Measurements from ENCODE around the gene CRB2. TPM values are rescaled to one million over a fixed set of nuclear protein-coding genes. Genes with fewer than 3 reads are reported as not detected.

The CRB2 gene
- total RNA-seq, 2 experiments from 2014 or later = not detected

DNA sequence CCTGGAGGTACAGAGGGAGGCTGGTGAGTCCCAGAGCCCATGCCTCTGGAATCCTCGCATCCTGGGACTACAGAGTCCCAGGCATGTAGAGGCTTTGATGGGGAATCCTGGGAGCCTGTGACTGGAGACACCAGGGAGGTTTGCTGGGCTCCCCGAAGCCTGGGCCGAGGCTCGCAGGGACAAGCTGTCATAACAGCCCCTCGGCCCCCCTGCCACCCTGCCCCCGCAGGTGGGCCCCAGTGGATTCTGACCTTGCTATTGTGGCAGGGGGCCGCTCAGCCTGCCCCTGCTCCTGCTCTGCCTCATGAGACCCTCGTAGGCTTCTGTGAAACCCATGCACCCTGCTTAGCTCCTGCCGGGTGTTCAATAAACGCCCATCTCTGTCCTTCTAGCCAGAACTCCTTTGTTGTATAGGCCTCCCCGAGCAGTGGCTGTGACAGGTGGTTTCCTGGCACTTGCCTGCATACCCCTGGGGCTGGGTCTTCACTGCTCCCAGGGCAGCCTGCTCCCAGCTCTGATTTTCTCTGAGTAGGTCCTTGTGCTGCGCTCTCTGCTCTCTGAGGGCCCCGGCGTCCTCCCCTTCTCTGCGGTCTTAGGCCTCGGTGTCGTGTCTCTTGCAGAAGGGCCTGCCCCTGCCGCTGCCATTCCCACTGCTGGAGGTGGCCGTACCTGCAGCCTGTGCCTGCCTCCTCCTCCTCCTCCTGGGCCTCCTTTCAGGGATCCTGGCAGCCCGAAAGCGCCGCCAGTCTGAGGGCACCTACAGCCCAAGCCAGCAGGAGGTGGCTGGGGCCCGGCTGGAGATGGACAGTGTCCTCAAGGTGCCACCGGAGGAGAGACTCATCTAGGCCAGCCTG is 20.4 kb downstream of the CRB2 start:
- Mint-ChIP-seq H3K36me3 (ENCODE audit: low read depth) (peaks cover 4% of the 10 kb centered on the region), H3K4me1 (ENCODE audit: low read depth) (no peaks in the 10 kb centered on the region), H3K9me3 (no peaks in the 10 kb centered on the region), H3K4me3 (no peak overlapping the region), H3K27me3 (peaks cover 30% of the 10 kb centered on the region), H3K27ac (no peak overlapping the region)
- Histone ChIP-seq H3K4me3 (ENCODE audit: low read length) (no peak overlapping the region), H3K4me1 (ENCODE audit: insufficient read depth, low read length) (peaks cover 9% of the 10 kb centered on the region), H3K36me3 (ENCODE audit: insufficient read depth, low read length) (no peaks in the 10 kb centered on the region), H3K27me3 (ENCODE audit: control insufficient read depth in 1 of 2, insufficient read depth in 2 of 2, low read length in 2 of 2) (peaks cover 25 to 33% of the 10 kb centered on the region in 2 experiments), H3K9me3 (ENCODE audit: control insufficient read depth in 1 of 2, insufficient read depth in 1 of 2, low read length in 2 of 2) (no peaks in the 10 kb centered on the region), H3K27ac (ENCODE audit: low read depth in 1 of 2, low read length in 2 of 2) (no peak overlapping the region)
- intact Hi-C loops (cut with DNase I, micrococcal nuclease) = no loop called here
- DNase-seq = no peak
- POLR2A ChIA-PET = no interaction called here
- CTCF ChIA-PET = no interaction called here
- no peak for ATAC-seq (ENCODE audit: poor library complexity)
- TF ChIP-seq, protein P1, sequence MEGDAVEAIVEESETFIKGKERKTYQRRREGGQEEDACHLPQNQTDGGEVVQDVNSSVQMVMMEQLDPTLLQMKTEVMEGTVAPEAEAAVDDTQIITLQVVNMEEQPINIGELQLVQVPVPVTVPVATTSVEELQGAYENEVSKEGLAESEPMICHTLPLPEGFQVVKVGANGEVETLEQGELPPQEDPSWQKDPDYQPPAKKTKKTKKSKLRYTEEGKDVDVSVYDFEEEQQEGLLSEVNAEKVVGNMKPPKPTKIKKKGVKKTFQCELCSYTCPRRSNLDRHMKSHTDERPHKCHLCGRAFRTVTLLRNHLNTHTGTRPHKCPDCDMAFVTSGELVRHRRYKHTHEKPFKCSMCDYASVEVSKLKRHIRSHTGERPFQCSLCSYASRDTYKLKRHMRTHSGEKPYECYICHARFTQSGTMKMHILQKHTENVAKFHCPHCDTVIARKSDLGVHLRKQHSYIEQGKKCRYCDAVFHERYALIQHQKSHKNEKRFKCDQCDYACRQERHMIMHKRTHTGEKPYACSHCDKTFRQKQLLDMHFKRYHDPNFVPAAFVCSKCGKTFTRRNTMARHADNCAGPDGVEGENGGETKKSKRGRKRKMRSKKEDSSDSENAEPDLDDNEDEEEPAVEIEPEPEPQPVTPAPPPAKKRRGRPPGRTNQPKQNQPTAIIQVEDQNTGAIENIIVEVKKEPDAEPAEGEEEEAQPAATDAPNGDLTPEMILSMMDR (IDR thresholded peaks at IDR 0.05) = no peak

DNA sequence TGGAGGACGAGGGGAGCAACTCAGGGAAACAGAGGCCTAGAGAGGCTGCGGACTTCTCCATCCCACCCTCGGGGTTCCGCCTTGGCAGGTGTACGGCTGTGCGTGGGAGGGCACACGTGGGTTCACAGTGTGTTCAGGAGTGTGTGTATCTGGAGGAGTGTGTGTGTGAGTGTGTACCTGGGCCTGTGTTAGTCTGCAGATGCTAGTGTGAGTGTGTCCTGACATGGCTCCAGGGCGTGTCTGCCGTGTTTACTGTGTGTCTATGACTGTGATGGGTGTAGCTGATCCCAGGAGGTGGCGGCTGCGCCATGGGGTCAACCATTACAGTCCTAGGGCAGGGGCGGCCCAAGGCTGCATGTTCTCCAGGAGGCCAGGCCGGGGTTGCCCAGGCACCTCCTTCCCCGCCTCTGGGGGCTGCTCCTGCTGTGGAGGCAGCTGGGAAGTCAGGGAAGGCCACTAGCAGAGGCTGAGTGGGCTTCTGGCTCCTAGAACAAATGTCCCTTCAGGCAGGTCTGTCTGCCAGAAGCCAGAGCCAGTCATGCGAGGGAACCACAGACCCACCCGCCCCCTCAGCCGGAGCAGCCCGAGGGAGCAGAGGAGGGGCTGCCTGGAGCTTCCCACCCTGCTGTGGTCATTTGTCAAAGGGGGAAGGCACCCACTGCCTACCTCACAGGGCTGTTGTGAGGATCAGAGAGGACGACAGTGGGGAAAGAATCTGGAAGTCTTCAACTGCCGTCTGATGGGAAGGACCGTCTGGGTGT is 21.4 kb downstream of the CRB2 start:
- Mint-ChIP-seq H3K36me3 (ENCODE audit: low read depth) (peaks cover 4% of the 10 kb centered on the region), H3K4me1 (ENCODE audit: low read depth) (no peaks in the 10 kb centered on the region), H3K27me3 (peaks cover 21% of the 10 kb centered on the region), H3K4me3 (no peak overlapping the region), H3K9me3 (no peaks in the 10 kb centered on the region), H3K27ac (no peak overlapping the region)
- H3K9me3 ChIP-seq (ENCODE audit: control insufficient read depth in 1 of 2, insufficient read depth in 1 of 2, low read length in 2 of 2) = no peaks in the 10 kb centered on the region
- intact Hi-C loops (cut with DNase I, micrococcal nuclease) = no loop called here
- ChIA-PET POLR2A (no interaction called here), CTCF (no interaction called here)
- no peak overlapping the region for H3K4me3 ChIP-seq (ENCODE audit: low read length)
- ATAC-seq (ENCODE audit: poor library complexity) (no peak), DNase-seq (no peak)
- H3K27ac ChIP-seq (ENCODE audit: low read depth in 1 of 2, low read length in 2 of 2) = no peak overlapping the region
- H3K36me3 ChIP-seq (ENCODE audit: insufficient read depth, low read length) = no peaks in the 10 kb centered on the region
- TF ChIP-seq, protein P1 (IDR thresholded peaks at IDR 0.05) = no peak
- H3K4me1 ChIP-seq (ENCODE audit: insufficient read depth, low read length) = peaks cover 9% of the 10 kb centered on the region
- peaks cover 21 to 23% of the 10 kb centered on the region in 2 experiments for H3K27me3 ChIP-seq (ENCODE audit: control insufficient read depth in 1 of 2, insufficient read depth in 2 of 2, low read length in 2 of 2)

DNA sequence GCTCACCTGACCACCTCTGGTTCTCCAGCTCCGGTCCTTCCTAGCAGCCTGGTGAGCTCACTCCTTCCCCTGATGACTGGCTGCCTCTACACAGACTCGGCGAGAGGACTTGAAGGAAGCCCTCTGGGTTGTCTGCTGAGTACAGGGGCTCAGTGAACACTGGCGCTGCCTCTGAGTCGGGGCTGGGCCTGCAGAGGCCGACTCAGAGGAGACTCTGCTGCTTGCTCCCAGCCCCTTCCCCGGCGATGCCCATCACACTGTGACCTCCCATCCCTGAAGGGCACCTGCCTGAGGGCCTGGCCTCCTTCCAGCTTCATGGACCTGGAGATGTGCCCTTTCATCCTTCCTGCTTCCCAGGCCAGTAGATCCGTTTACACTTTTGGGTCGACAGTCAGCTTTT is 22.0 kb downstream of the CRB2 start:
- Mint-ChIP-seq H3K9me3 (no peaks in the 10 kb centered on the region), H3K27me3 (peaks cover 16% of the 10 kb centered on the region), H3K4me3 (no peak overlapping the region), H3K4me1 (ENCODE audit: low read depth) (no peaks in the 10 kb centered on the region), H3K27ac (no peak overlapping the region), H3K36me3 (ENCODE audit: low read depth) (peaks cover 4% of the 10 kb centered on the region)
- TF ChIP-seq, protein P1 (IDR thresholded peaks at IDR 0.05) = no peak
- ATAC-seq (ENCODE audit: poor library complexity) (no peak), DNase-seq (no peak)
- ChIA-PET CTCF (no interaction called here), POLR2A (no interaction called here)
- Histone ChIP-seq H3K27ac (ENCODE audit: low read depth in 1 of 2, low read length in 2 of 2) (no peak overlapping the region), H3K4me3 (ENCODE audit: low read length) (no peak overlapping the region), H3K9me3 (ENCODE audit: control insufficient read depth in 1 of 2, insufficient read depth in 1 of 2, low read length in 2 of 2) (no peaks in the 10 kb centered on the region), H3K36me3 (ENCODE audit: insufficient read depth, low read length) (no peaks in the 10 kb centered on the region), H3K4me1 (ENCODE audit: insufficient read depth, low read length) (peaks cover 9% of the 10 kb centered on the region), H3K27me3 (ENCODE audit: control insufficient read depth in 1 of 2, insufficient read depth in 2 of 2, low read length in 2 of 2) (peaks cover 16 to 17% of the 10 kb centered on the region in 2 experiments)
- intact Hi-C loops (cut with DNase I, micrococcal nuclease) = no loop called here
